Fibroblast of lung (primary cell): ENCODE measurements around the gene PDCD7.

Experiments used
- EZH2 ChIP-seq: IDR thresholded peaks from 2 replicates; pipeline ENCODE4 v1.5.1; 2012; ENCODE audit warnings: low read length, control low read depth, mild to moderate bottlenecking; ENCODE audit errors: missing control alignments
- TF ChIP-seq, protein P1 (sequence below), 2 donors: IDR thresholded peaks in 1 of 2; conservative IDR thresholded peaks in 1 of 2; 1 replicate in 1 of 2; 2 replicates in 1 of 2; pipeline ENCODE4 v1.5.1; 2011 to 2012; ENCODE audit warnings: low read length in 2 of 2, control low read depth in 1 of 2, inconsistent platforms in 1 of 2, low read depth in 1 of 2, mild to moderate bottlenecking in 1 of 2

DNA sequence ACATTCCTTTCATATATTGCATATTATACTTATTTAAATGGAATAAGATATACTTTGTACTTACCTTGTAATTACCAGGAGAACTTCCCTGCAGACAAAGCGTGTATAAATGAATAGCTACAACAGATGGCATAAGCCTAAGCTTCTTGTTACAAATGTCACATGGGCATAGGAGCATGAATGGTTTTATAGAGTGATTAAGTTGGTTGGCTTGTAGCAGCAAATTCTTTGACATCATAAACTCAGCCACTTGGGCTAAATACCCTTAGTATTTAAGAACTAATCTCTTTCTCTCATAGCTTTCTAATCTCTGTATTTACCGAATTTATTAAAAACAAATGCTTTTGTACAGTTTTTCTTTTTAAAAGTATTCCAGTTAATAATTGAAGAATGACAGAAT lies 18.5 kb downstream of the PDCD7 start, which contains the start of gene UBAP1L:
- TF ChIP-seq, protein P1, sequence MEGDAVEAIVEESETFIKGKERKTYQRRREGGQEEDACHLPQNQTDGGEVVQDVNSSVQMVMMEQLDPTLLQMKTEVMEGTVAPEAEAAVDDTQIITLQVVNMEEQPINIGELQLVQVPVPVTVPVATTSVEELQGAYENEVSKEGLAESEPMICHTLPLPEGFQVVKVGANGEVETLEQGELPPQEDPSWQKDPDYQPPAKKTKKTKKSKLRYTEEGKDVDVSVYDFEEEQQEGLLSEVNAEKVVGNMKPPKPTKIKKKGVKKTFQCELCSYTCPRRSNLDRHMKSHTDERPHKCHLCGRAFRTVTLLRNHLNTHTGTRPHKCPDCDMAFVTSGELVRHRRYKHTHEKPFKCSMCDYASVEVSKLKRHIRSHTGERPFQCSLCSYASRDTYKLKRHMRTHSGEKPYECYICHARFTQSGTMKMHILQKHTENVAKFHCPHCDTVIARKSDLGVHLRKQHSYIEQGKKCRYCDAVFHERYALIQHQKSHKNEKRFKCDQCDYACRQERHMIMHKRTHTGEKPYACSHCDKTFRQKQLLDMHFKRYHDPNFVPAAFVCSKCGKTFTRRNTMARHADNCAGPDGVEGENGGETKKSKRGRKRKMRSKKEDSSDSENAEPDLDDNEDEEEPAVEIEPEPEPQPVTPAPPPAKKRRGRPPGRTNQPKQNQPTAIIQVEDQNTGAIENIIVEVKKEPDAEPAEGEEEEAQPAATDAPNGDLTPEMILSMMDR (conservative IDR thresholded peaks at IDR 0.05 in 1 of 2, IDR thresholded peaks at IDR 0.05 in 1 of 2; ENCODE audit: low read depth in 1 of 2, low read length in 2 of 2), result no peak
- no peak for TF ChIP-seq EZH2
